ENCODE results near the gene HSPA9.

Gene HSPA9

GRCh38 chr5:138564242-138564641, 11.0 kb downstream of the HSPA9 start:
- DNase-seq (ENCODE audit: low spot score) = no peak
- in situ Hi-C loops (cut with MboI; ENCODE audit: low pct_unique_long_range_greater_than_20kb, low sequenced_read_pairs, unreplicated experiment) = no loop called here
- TF ChIP-seq CTCF (IDR thresholded peaks at IDR 0.05; ENCODE audit: extremely low read depth, insufficient read depth, missing control alignments) = no peak

- TF ChIP-seq CTCF (IDR thresholded peaks at IDR 0.05; ENCODE audit: extremely low read depth, insufficient read depth, missing control alignments) = no peak
- in situ Hi-C loops (cut with MboI; ENCODE audit: low pct_unique_long_range_greater_than_20kb, low sequenced_read_pairs, unreplicated experiment) = no loop called here
- DNase-seq (ENCODE audit: low spot score) = no peak
These were observed 11.7 kb downstream of the HSPA9 start for GRCh38 chr5:138563340-138564118.

GRCh38 chr5:138560971-138561370, 14.2 kb downstream of the HSPA9 start:
- in situ Hi-C loops (cut with MboI; ENCODE audit: low pct_unique_long_range_greater_than_20kb, low sequenced_read_pairs, unreplicated experiment) = no loop called here
- TF ChIP-seq CTCF (IDR thresholded peaks at IDR 0.05; ENCODE audit: extremely low read depth, insufficient read depth, missing control alignments) = no peak

GRCh38 chr5:138559937-138560336, 15.3 kb downstream of the HSPA9 start:
- TF ChIP-seq CTCF (IDR thresholded peaks at IDR 0.05; ENCODE audit: extremely low read depth, insufficient read depth, missing control alignments) = no peak
- in situ Hi-C loops (cut with MboI; ENCODE audit: low pct_unique_long_range_greater_than_20kb, low sequenced_read_pairs, unreplicated experiment) = no loop called here
- DNase-seq (ENCODE audit: low spot score) = no peak

More at GRCh38 chr5:138560971-138561370, 14.2 kb downstream of the HSPA9 start:
- DNase-seq (ENCODE audit: low spot score) = no peak

- TF ChIP-seq CTCF (IDR thresholded peaks at IDR 0.05; ENCODE audit: extremely low read depth, insufficient read depth, missing control alignments) = no peak
- in situ Hi-C loops (cut with MboI; ENCODE audit: low pct_unique_long_range_greater_than_20kb, low sequenced_read_pairs, unreplicated experiment) = no loop called here
- no peak for DNase-seq (ENCODE audit: low spot score)
These were observed 17.5 kb downstream of the HSPA9 start for GRCh38 chr5:138557677-138558076.

- no peak for TF ChIP-seq CTCF (IDR thresholded peaks at IDR 0.05; ENCODE audit: extremely low read depth, insufficient read depth, missing control alignments)
These were observed 21.1 kb downstream of the HSPA9 start for GRCh38 chr5:138554143-138554542.

More at GRCh38 chr5:138554143-138554542, 21.1 kb downstream of the HSPA9 start:
- no peak for DNase-seq (ENCODE audit: low spot score)
- in situ Hi-C loops (cut with MboI; ENCODE audit: low pct_unique_long_range_greater_than_20kb, low sequenced_read_pairs, unreplicated experiment) = no loop called here

Data from GM13977 (cell line).